HG03571 (cell line): ENCODE measurements around the gene GDA.
"Not testable (repeated sequence)": the region's sequence is repeated elsewhere in the genome, so short reads cannot be mapped to it uniquely, and the experiment has no call there.

Source experiments
- ATAC-seq: cut with Tn5 transposase; IDR thresholded peaks from one replicate; pipeline ENCODE4 v1.9.1; 2021; ENCODE audit not compliant: unreplicated experiment

The GDA gene

DNA sequence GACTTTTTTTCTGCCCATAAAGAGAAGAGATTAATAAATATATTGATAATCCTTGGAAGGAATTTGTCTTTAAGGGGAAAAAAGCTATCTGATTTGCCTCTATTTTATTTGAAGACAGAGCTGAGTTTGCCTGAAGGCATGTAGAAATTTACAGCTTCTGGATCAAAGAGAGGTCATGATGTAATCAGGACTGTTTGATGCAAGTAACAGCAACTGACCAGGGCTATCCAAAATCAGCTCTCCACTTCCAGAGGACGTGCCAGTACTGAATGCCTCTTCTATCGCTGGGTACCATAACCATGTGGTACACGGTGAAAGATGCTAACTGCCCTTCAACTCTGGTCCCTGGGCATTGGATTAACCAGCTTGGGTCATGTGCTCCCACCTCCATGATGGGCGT, 125.2 kb downstream of the GDA start:
- no peak for ATAC-seq

DNA sequence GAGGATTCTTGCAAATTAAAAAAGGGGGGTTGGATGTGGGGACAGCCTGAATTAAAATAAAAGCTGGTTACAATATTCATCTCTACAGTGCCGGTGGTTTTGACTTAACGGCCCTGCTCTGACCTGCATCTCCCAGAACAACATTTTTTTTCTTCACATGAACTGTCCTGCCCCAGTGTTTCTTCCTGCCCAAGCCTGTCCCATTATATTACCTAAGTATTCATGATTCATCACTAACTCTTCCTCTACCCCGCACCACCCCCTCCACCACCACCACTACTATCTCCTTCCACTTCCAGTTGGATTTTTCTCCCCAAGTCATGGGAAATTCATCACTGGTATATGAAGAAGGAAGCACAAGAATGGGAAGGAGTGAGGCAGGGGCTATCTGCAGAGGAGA, 125.7 kb downstream of the GDA start:
- ATAC-seq, result no peak

- ATAC-seq, result no peak
These were observed 127.2 kb downstream of the GDA start for GRCh38 chr9:72276429-72276828.

- peak; percentile 74 for ATAC-seq
These were observed 129.7 kb downstream of the GDA start for GRCh38 chr9:72278959-72279358.

- ATAC-seq, result peak; percentile 88
These were observed 131.8 kb downstream of the GDA start for GRCh38 chr9:72280913-72281500.

- no peak for ATAC-seq
These were observed 140.2 kb downstream of the GDA start for GRCh38 chr9:72289401-72289800.

DNA sequence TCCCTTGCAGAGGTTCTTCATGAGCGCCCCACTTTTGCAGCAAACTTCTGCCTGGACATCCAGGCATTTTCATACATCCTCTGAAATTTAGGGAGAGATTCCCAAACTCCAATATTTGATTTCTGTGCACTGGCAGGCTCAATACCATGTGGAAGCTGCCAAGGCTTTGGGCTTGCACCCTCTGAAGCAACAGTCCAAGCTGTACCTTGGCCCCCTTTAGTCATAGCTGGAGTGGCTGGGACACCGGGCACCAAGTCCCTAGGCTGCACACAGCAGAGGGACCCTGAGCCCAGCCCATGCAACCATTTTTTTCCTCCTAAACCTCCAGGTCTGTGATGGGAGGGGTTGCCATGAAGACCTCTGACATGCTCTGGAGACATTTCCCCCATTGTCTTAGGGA, 141.1 kb downstream of the GDA start:
- ATAC-seq, result no peak

DNA sequence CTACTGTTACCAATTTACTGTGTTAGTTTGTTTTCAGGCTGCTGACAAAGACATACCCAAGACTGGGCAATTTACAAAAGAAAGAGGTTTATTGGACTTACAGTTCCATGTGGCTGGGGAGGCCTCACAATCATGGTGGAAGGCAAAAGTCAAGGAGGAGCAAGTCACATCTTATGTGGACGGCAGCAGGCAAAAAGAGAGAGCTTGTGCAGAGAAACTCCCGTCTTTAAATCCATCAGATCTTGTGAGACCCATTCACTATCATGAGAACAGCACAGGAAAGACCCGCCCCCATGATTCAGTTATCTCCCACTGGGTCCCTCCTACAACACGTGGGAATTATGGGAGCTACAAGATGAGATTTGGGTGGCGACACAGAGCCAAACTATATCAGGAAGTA, 142.3 kb downstream of the GDA start:
- not testable (repeated sequence) for ATAC-seq

GRCh38 chr9:72292256-72292682, 143.0 kb downstream of the GDA start:
- ATAC-seq, result no peak

DNA sequence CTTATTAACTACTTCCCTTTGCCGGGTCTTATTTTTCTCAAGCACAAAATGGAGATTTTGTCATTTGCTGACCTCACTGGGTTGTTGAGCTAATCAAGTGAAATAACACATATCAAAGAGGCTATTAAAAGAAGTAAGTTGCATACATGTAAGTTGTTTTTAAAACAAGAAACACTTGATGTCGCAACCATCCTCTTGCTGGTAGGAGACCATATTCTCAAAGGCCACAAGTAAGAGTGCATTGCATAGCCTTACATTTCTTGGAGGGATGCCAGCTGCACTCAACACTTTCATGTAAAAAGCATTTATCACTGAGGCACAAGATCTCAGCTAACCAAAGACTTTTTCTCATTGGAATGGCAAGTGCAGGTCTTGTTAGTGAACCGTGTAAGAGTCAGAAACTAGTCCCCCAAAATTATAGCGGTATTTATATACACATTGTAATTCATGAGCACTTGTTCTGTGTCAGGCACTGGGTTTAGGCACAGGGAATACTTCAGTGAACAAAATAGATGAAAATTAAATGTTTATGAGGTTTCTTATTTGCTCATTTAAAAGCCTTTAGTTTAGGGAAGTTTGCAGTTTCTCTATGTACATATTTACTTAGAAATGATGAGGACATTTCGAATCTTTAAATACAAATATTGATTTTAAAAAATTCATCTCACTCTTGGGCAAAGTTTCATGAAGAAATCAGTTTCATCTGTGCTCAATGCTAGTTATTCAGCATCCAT, 143.8 kb downstream of the GDA start:
- ATAC-seq, result no peak

DNA sequence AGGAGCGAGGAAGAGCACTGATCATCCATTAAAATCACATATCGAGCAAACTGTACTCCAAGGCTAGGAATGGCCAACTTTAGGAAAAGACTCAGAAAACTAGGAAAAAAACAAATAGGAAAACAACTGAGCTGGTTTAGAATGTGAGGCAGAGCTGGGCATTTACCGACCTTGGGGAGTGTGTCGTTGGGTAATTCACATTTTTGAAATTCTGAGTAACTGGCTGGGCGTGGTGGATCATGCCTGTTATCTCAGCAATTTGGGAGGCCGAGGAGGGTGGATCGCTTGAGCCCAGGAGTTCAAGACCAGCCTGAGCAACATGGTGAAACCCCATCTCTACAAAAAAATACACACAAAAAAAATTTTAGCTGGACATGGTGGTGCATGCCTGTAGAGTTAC, 145.7 kb downstream of the GDA start:
- ATAC-seq, result no peak

DNA sequence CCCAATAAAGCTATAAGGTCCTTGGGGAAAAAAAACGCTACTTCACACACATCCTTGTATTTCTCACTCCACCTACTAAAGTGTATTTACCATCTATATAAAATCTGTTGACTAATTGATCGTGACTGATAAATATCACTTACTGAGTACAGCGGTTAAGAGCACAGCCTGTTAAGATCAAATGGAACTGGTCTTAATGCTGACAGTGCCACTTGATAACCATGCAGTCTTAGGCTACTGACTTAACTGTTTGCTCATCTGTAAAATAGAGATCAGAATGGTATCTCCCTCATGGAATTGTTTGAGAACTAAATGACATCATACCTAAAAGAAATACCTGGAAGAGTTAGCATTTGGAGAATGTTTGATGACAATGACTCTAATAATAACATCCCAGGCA, 148.3 kb downstream of the GDA start:
- ATAC-seq, result no peak

- ATAC-seq, result no peak
These were observed 149.9 kb downstream of the GDA start for GRCh38 chr9:72299017-72299603.

DNA sequence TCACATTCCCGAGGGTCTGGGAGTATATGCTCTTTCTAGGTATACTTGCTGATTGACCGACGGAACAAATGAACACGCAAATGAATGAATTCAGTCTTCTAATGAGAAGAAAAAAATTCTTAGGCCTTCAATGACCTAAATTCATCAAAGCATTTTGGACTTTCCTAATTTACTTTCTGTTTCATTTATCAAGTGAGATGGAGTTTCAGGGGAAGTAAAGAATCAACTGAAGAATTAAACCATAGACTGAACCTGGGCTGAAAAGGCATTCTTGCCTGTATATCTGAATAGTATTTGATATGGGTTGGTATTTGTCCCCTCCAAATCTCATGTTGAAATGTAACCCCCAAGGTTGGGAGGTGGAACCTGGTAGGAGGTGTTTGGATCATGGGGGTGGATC, 151.6 kb downstream of the GDA start:
- ATAC-seq, result no peak
